PC-9 (cell line): ENCODE measurements around the gene LRMDA.

Source experiments
- EZH2 ChIP-seq: fragments of 200-600 bp; sonication (generic); IDR thresholded peaks from 2 replicates; pipeline ENCODE4 v1.8.0; 2017; ENCODE audit warnings: antibody characterized with exemption, low read depth
- TF ChIP-seq, protein P1 (sequence below): fragments of 200-600 bp; sonication (generic); conservative IDR thresholded peaks from 2 replicates; pipeline ENCODE4 v1.6.1; 2017; ENCODE audit warnings: mixed run types, antibody characterized with exemption, mild to moderate bottlenecking, moderate library complexity

DNA sequence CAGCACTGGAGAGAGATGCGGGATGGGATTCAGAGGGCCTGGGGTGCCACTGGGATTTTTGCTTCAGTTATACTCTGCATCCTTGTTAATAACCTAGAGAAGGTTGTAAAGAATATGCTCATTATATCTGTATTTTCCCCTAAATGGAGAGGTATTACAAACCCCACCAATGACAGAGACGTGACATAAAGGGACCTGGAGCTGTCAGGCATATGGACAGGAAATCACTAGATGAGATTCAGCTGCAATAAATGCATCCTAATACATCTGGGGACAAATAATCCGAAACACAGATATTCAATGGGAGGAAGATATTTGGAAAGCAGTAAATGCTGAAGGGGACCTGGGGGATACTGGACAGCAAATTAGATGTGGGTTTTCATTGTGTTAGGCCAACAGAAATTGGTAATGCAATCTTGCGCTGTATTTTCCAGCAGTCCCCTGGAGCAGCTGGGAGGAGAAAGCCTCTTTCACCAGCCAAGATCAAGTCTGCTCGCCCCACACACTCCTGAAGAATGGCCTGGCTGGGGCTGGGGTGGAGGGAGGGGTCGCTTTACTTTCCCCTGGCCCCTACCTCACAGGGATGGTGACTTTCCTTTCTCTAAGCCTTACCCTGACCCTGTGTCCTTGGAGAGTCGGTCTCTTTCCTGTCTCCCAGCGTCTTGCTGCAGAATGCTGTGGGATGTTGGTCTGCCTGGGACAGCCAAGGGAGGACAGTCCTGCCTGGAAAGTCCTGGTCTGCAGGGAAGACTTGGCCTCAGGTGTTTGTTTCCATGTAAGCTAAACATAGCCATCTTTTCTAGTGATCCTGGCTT, 653.8 kb downstream of the LRMDA start:
- TF ChIP-seq, protein P1, sequence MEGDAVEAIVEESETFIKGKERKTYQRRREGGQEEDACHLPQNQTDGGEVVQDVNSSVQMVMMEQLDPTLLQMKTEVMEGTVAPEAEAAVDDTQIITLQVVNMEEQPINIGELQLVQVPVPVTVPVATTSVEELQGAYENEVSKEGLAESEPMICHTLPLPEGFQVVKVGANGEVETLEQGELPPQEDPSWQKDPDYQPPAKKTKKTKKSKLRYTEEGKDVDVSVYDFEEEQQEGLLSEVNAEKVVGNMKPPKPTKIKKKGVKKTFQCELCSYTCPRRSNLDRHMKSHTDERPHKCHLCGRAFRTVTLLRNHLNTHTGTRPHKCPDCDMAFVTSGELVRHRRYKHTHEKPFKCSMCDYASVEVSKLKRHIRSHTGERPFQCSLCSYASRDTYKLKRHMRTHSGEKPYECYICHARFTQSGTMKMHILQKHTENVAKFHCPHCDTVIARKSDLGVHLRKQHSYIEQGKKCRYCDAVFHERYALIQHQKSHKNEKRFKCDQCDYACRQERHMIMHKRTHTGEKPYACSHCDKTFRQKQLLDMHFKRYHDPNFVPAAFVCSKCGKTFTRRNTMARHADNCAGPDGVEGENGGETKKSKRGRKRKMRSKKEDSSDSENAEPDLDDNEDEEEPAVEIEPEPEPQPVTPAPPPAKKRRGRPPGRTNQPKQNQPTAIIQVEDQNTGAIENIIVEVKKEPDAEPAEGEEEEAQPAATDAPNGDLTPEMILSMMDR, result no peak
- no peak for TF ChIP-seq EZH2
